Panc1 (cell line): ENCODE data around the gene C1QTNF1. TPM values are rescaled to one million over a fixed set of nuclear protein-coding genes. Genes with fewer than 3 reads are reported as not detected.

Experiments
- ATAC-seq: fragments of 200-7000 bp; cut with Tn5 transposase; 2 replicates; pipeline ENCODE4 v1.9.1; 2020; ENCODE audit warnings: mild to moderate bottlenecking, moderate library complexity
- BruUV-seq: library from RNA; stranded (reverse); fragments of 400-500 nt; replicated peaks from 2 replicates; lab custom pipeline; 2021; lab: Mats Ljungman, UMichigan
- CTCF ChIA-PET: fragments of 300-600 bp; sonication (Branson Sonifier 250); formaldehyde crosslinking; loops from one replicate; lab custom pipeline; 2022; ENCODE audit warnings: antibody characterized with exemption; lab: Charles Lee
- POLR2A ChIA-PET: fragments of 300-600 bp; sonication (Branson Sonifier 250); formaldehyde crosslinking; loops from one replicate; lab custom pipeline; 2022; ENCODE audit warnings: antibody characterized with exemption; lab: Charles Lee
- DNase-seq: peaks from one replicate; pipeline ENCODE4 v3.0.0-alpha.2; 2010; ENCODE audit warnings: low read depth, low spot score
- H3K27ac ChIP-seq: 2 replicates; pipeline ENCODE4 v1.5.1; 2011; ENCODE audit warnings: mild to moderate bottlenecking, low read length, inconsistent platforms
- H3K27me3 ChIP-seq: fragments of 200-500 bp; sonication (Bioruptor generic); 2 replicates; pipeline ENCODE4 v1.6.0; 2014; ENCODE audit warnings: low read length, inconsistent platforms; ENCODE audit not compliant: control insufficient read depth, insufficient read depth
- H3K36me3 ChIP-seq: fragments of 200-500 bp; sonication (Bioruptor generic); 2 replicates; pipeline ENCODE4 v1.5.1; 2014; ENCODE audit warnings: inconsistent platforms, mild to moderate bottlenecking, low read length, moderate library complexity; ENCODE audit not compliant: control insufficient read depth, insufficient read depth
- H3K4me1 ChIP-seq: 2 replicates; pipeline ENCODE4 v1.5.1; 2011; ENCODE audit warnings: inconsistent platforms, mild to moderate bottlenecking, low read length, moderate library complexity; ENCODE audit not compliant: control insufficient read depth, insufficient read depth
- H3K4me3 ChIP-seq, 2 experiments: 2 replicates each; pipeline ENCODE4 v1.5.1; 2011 to 2012; ENCODE audit warnings: low read depth in 2 of 2, low read length in 2 of 2, mild to moderate bottlenecking in 2 of 2, inconsistent platforms in 1 of 2, moderate library complexity in 1 of 2
- H3K9me3 ChIP-seq: fragments of 200-500 bp; sonication (Bioruptor generic); 2 replicates; pipeline ENCODE4 v1.5.1; 2014; ENCODE audit warnings: low read depth, mild to moderate bottlenecking, inconsistent platforms, low read length, moderate library complexity; ENCODE audit not compliant: control insufficient read depth, insufficient read depth
- CTCF ChIP-seq: fragments of 450-650 bp; IDR thresholded peaks from 2 replicates; pipeline ENCODE4 v1.5.1; 2017; ENCODE audit warnings: mild to moderate bottlenecking
- POLR2AphosphoS5 ChIP-seq: IDR thresholded peaks from 2 replicates; pipeline ENCODE4 v1.6.1; 2012; ENCODE audit warnings: mild to moderate bottlenecking, low read depth, low read length, moderate library complexity
- REST ChIP-seq, 2 experiments: IDR thresholded peaks; 2 replicates each; pipeline ENCODE4 v1.6.1; 2011 to 2012; ENCODE audit warnings: low read depth in 2 of 2, control low read depth in 1 of 2, low read length in 1 of 2, mild to moderate bottlenecking in 1 of 2, moderate library complexity in 1 of 2; ENCODE audit not compliant: insufficient read depth in 1 of 2
- SIN3A ChIP-seq: IDR thresholded peaks from 2 replicates; pipeline ENCODE4 v1.6.1; 2012; ENCODE audit warnings: low read depth, mild to moderate bottlenecking, low read length, moderate library complexity, borderline replicate concordance; ENCODE audit not compliant: insufficient read depth
- TCF7L2 ChIP-seq: IDR thresholded peaks from 2 replicates; pipeline ENCODE4 v1.6.1; 2011; ENCODE audit warnings: mild to moderate bottlenecking, low read depth, low read length, inconsistent platforms
- in situ Hi-C: cut with HindIII; loops from 2 replicates; pipeline ENCODE4 v1.10.0; 2016; ENCODE audit warnings: low sequenced_read_pairs, low pct_unique_long_range_greater_than_20kb
- intact Hi-C: fragments of 100-400 bp; cut with micrococcal nuclease; formaldehyde crosslinking; loops from one replicate; pipeline ENCODE4 v1.10.0; 2022; ENCODE audit not compliant: unreplicated experiment
- total RNA-seq: library from RNA; stranded (reverse); gene quantifications from one replicate; pipeline ENCODE4 v1.2.1, GENCODE V29; 2021; ENCODE audit not compliant: unreplicated experiment

The C1QTNF1 gene
- total RNA-seq, 1 experiment from 2014 or later: 1.5 TPM

GRCh38 chr17:79033741-79034501, 10.0 kb downstream of the C1QTNF1 start:
- intact Hi-C loops: no loop called here
- TF ChIP-seq SIN3A (no peak), TCF7L2 (no peak), REST (IDR thresholded peaks at IDR 0.05; ENCODE audit: insufficient read depth in 1 of 2, low read depth in 2 of 2, low read length in 1 of 2) (no peak), CTCF (no peak), POLR2AphosphoS5 (no peak)
- H3K27ac ChIP-seq: no peak overlapping the region
- H3K27me3 ChIP-seq: peaks cover 3% of the 10 kb centered on the region; the same call in 1 of the 2 replicates
- ATAC-seq (no peak), DNase-seq (no peak)
- POLR2A ChIA-PET: no interaction called here
- 0 out of 2 replicates have a peak, but pooled peaks cover 5% of the 10 kb centered on the region for H3K4me1 ChIP-seq
- BruUV-seq: no TSS peak
- H3K9me3 ChIP-seq: no peaks in the 10 kb centered on the region
- no peaks in the 10 kb centered on the region for H3K36me3 ChIP-seq
- in situ Hi-C loops: no loop called here
- H3K4me3 ChIP-seq: no peak overlapping the region
- CTCF ChIA-PET: no interaction called here

GRCh38 chr17:79034931-79035485, 11.0 kb downstream of the C1QTNF1 start:
- H3K27ac ChIP-seq: no peak overlapping the region
- intact Hi-C loops (no loop called here), in situ Hi-C loops (no loop called here)
- BruUV-seq: no TSS peak
- DNase-seq (no peak), ATAC-seq (no peak)
- POLR2A ChIA-PET: no interaction called here
- no peaks in the 10 kb centered on the region for H3K9me3 ChIP-seq
- no peaks in the 10 kb centered on the region for H3K36me3 ChIP-seq
- CTCF ChIA-PET: interaction anchor here (0.7 to 0.9 kb wide), 2 partner anchors 13 to 52 kb away, joined by 3 read pairs; no protein-coding TSS in a partner anchor
- TF ChIP-seq POLR2AphosphoS5: no peak
- TF ChIP-seq SIN3A: no peak
- no peak for TF ChIP-seq TCF7L2
- TF ChIP-seq REST (IDR thresholded peaks at IDR 0.05; ENCODE audit: insufficient read depth in 1 of 2, low read depth in 2 of 2, low read length in 1 of 2): no peak
- no peak for TF ChIP-seq CTCF
- no peak overlapping the region for H3K4me3 ChIP-seq
- H3K4me1 ChIP-seq: 0 out of 2 replicates have a peak, but pooled peaks cover 5% of the 10 kb centered on the region
- 0 out of 2 replicates have a peak, but pooled peaks cover 1% of the 10 kb centered on the region for H3K27me3 ChIP-seq
